SJSA1 (cell line): ENCODE results near the gene FBXO34. TPM values are rescaled to one million over a fixed set of nuclear protein-coding genes. Genes with fewer than 3 reads are reported as not detected.
"Not testable (repeated sequence)": the region's sequence is repeated elsewhere in the genome, so short reads cannot be mapped to it uniquely, and the experiment has no call there.

ENCODE experiments used
- DNase-seq, 2 experiments: peaks; one replicate each; pipeline ENCODE4 v3.0.0-alpha.2; 2015 to 2020; ENCODE audit warnings: low spot score in 2 of 2, low read depth in 1 of 2
- H3K27ac ChIP-seq: fragments of 250-450 bp; sonication (Bioruptor Pico); 2 replicates; pipeline ENCODE4 v1.5.1; 2020; ENCODE audit warnings: mild to moderate bottlenecking, moderate library complexity
- H3K27me3 ChIP-seq: fragments of 250-450 bp; sonication (Bioruptor Pico); replicated peaks from 2 replicates; pipeline ENCODE4 v1.5.1; 2020; ENCODE audit warnings: mild to moderate bottlenecking, moderate library complexity
- H3K36me3 ChIP-seq: fragments of 250-450 bp; sonication (Bioruptor Pico); 2 replicates; pipeline ENCODE4 v1.5.1; 2020; ENCODE audit warnings: mild to moderate bottlenecking
- H3K4me1 ChIP-seq: fragments of 250-450 bp; sonication (Bioruptor Pico); replicated peaks from 2 replicates; pipeline ENCODE4 v1.6.1; 2021; ENCODE audit warnings: mild to moderate bottlenecking
- H3K4me3 ChIP-seq: fragments of 250-450 bp; sonication (Bioruptor Pico); 2 replicates; pipeline ENCODE4 v1.5.1; 2020; ENCODE audit warnings: mild to moderate bottlenecking
- H3K9me3 ChIP-seq: fragments of 250-450 bp; sonication (Bioruptor Pico); replicated peaks from 2 replicates; pipeline ENCODE4 v1.5.1; 2020; ENCODE audit warnings: mild to moderate bottlenecking
- total RNA-seq: library from RNA; depleted of rRNA; stranded (reverse); fragments of >200 nt; shearing (Covaris generic); gene quantifications from 2 replicates; pipeline ENCODE4 v1.2.3, GENCODE V29; 2014

FBXO34 gene
- total RNA-seq, 1 experiment from 2014 or later: 16.5 TPM

- H3K4me1 ChIP-seq: peaks cover 29% of the 10 kb centered on the region
- no peaks in the 10 kb centered on the region for H3K27me3 ChIP-seq
- no peaks in the 10 kb centered on the region for H3K9me3 ChIP-seq
- H3K36me3 ChIP-seq: no peaks in the 10 kb centered on the region
- DNase-seq: no peak
- no peak overlapping the region for H3K27ac ChIP-seq
- H3K4me3 ChIP-seq: no peak overlapping the region
Measured at GRCh38 chr14:55329999-55330710, 58.9 kb downstream of the FBXO34 start.

GRCh38 chr14:55332654-55333570, 61.7 kb downstream of the FBXO34 start:
- peak in 1 of 2 experiments; percentile 22 for DNase-seq
- Histone ChIP-seq H3K27ac (no peak overlapping the region), H3K36me3 (0 out of 2 replicates have a peak, but pooled peaks cover 3% of the 10 kb centered on the region), H3K4me1 (peaks cover 30% of the 10 kb centered on the region), H3K27me3 (no peaks in the 10 kb centered on the region), H3K4me3 (no peak overlapping the region), H3K9me3 (no peaks in the 10 kb centered on the region)

GRCh38 chr14:55333711-55334485, 62.7 kb downstream of the FBXO34 start:
- Histone ChIP-seq H3K4me1 (peaks cover 30% of the 10 kb centered on the region), H3K27ac (no peak overlapping the region)
- DNase-seq: peak; percentile 50 to 82

GRCh38 chr14:55336162-55336561, 64.9 kb downstream of the FBXO34 start:
- DNase-seq: no peak
- Histone ChIP-seq H3K4me1 (peaks cover 30% of the 10 kb centered on the region), H3K27ac (no peak overlapping the region)

More at GRCh38 chr14:55333711-55334485, 62.7 kb downstream of the FBXO34 start:
- Histone ChIP-seq H3K9me3 (no peaks in the 10 kb centered on the region), H3K36me3 (0 out of 2 replicates have a peak, but pooled peaks cover 3% of the 10 kb centered on the region), H3K4me3 (no peak overlapping the region), H3K27me3 (no peaks in the 10 kb centered on the region)

GRCh38 chr14:55336691-55337090, 65.5 kb downstream of the FBXO34 start:
- H3K4me3 ChIP-seq: no peak overlapping the region
- no peak for DNase-seq

More at GRCh38 chr14:55336162-55336561, 64.9 kb downstream of the FBXO34 start:
- Histone ChIP-seq H3K27me3 (no peaks in the 10 kb centered on the region), H3K36me3 (0 out of 2 replicates have a peak, but pooled peaks cover 3% of the 10 kb centered on the region), H3K4me3 (no peak overlapping the region), H3K9me3 (no peaks in the 10 kb centered on the region)

GRCh38 chr14:55339770-55340169, 68.5 kb downstream of the FBXO34 start:
- Histone ChIP-seq H3K9me3 (no peaks in the 10 kb centered on the region), H3K36me3 (0 out of 2 replicates have a peak, but pooled peaks cover 3% of the 10 kb centered on the region)
- no peak for DNase-seq

More at GRCh38 chr14:55336691-55337090, 65.5 kb downstream of the FBXO34 start:
- no peak overlapping the region for H3K27ac ChIP-seq
- H3K4me1 ChIP-seq: peaks cover 30% of the 10 kb centered on the region
- H3K36me3 ChIP-seq: 0 out of 2 replicates have a peak, but pooled peaks cover 3% of the 10 kb centered on the region
- H3K27me3 ChIP-seq: no peaks in the 10 kb centered on the region
- no peaks in the 10 kb centered on the region for H3K9me3 ChIP-seq

DNA sequence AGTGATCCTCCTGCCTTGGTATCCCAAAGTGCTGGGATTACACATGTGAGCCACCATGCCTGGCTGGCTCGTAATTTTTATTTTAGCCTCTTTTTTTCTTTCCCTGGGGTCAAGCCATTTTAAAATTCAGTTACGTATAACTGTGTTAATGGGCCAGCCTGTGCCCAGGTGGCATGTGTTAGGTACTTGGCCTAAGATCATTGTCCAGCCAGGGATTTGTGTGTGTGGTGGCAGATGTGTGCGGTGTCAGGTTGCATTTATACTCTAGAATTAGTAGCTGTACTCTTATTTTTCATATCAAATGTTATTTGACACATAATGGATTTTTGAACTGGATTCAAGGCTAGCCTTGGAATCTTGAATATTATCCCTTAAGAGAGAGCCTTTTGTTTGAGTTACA, 69.3 kb downstream of the FBXO34 start:
- Histone ChIP-seq H3K27me3 (no peaks in the 10 kb centered on the region), H3K36me3 (0 out of 2 replicates have a peak, but pooled peaks cover 3% of the 10 kb centered on the region)
- DNase-seq: no peak

More at GRCh38 chr14:55339770-55340169, 68.5 kb downstream of the FBXO34 start:
- no peak overlapping the region for H3K27ac ChIP-seq
- no peak overlapping the region for H3K4me3 ChIP-seq
- H3K4me1 ChIP-seq: peaks cover 5% of the 10 kb centered on the region
- no peaks in the 10 kb centered on the region for H3K27me3 ChIP-seq

GRCh38 chr14:55341781-55342180, 70.6 kb downstream of the FBXO34 start:
- no peaks in the 10 kb centered on the region for H3K9me3 ChIP-seq
- H3K4me3 ChIP-seq: no peak overlapping the region
- DNase-seq: no peak
- H3K27ac ChIP-seq: no peak overlapping the region
- H3K36me3 ChIP-seq: 0 out of 2 replicates have a peak, but pooled peaks cover 3% of the 10 kb centered on the region
- H3K27me3 ChIP-seq: no peaks in the 10 kb centered on the region
- no peaks in the 10 kb centered on the region for H3K4me1 ChIP-seq

More for the DNA sequence above, 69.3 kb downstream of the FBXO34 start:
- Histone ChIP-seq H3K4me1 (no peaks in the 10 kb centered on the region), H3K9me3 (no peaks in the 10 kb centered on the region), H3K4me3 (no peak overlapping the region), H3K27ac (no peak overlapping the region)

GRCh38 chr14:55344582-55345163, 73.5 kb downstream of the FBXO34 start:
- not testable (repeated sequence) for H3K36me3 ChIP-seq, H3K4me3 ChIP-seq, H3K4me1 ChIP-seq, H3K9me3 ChIP-seq, H3K27me3 ChIP-seq, DNase-seq, H3K27ac ChIP-seq

GRCh38 chr14:55347040-55347439, 75.8 kb downstream of the FBXO34 start:
- Histone ChIP-seq H3K27ac (no peak overlapping the region), H3K9me3 (no peaks in the 10 kb centered on the region), H3K4me3 (no peak overlapping the region), H3K27me3 (no peaks in the 10 kb centered on the region), H3K36me3 (peaks cover 16% of the 10 kb centered on the region), H3K4me1 (no peaks in the 10 kb centered on the region)
- DNase-seq: no peak

- H3K9me3 ChIP-seq: no peaks in the 10 kb centered on the region
- no peaks in the 10 kb centered on the region for H3K4me1 ChIP-seq
- H3K4me3 ChIP-seq: no peak overlapping the region
- H3K27ac ChIP-seq: no peak overlapping the region
- DNase-seq: no peak
- no peaks in the 10 kb centered on the region for H3K27me3 ChIP-seq
- peaks cover 23% of the 10 kb centered on the region for H3K36me3 ChIP-seq
Measured at GRCh38 chr14:55347748-55348147, 76.5 kb downstream of the FBXO34 start.

DNA sequence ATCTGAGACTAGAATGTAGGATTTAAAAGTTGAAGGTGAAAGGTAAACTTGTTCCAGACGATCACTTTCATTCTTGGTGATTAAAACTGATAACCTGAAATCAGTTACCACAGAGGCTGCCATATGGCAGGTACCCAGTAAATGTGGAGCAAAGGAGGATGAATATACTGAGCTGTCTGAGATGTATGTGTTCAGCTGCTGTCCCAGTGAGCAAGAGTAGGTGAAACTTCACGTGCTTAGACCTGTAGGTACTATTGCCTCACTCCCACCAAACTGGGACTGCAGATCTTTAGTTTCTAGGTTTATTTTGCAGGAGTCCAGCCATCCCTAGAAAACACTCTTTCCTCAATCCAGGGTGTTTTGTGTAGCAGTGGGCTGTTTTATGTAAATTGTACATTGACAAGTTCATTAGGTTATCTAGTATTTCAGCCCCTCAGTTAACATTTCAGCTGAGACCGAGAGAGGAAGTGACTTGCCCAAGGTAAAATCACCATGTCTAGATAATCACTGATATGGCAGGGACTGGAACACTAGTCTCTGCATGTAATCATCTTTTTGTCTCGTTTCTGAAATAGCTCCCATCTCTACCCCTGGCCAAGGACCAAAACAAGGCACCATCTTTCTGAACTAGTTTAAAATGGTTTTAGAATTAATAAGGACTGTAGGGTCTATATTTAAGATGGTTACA, 77.7 kb downstream of the FBXO34 start:
- no peak for DNase-seq
- Histone ChIP-seq H3K4me3 (no peak overlapping the region), H3K4me1 (no peaks in the 10 kb centered on the region), H3K27me3 (no peaks in the 10 kb centered on the region), H3K27ac (no peak overlapping the region), H3K9me3 (no peaks in the 10 kb centered on the region), H3K36me3 (peaks cover 25% of the 10 kb centered on the region)
